Stimulated activated CD8-positive, alpha-beta memory T cell treated with anti-CD3 and anti-CD28 coated beads, Interleukin-4, amount 100 ng/mL, for 48 hours (primary cell): ENCODE measurements around the gene SNAP23.

ENCODE experiments used
- DNase-seq: peaks from one replicate; pipeline ENCODE4 v3.0.0-alpha.2; 2020

Gene SNAP23

GRCh38 chr15:42575188-42576039 is 80.0 kb downstream of the SNAP23 start, which contains the start of gene STARD9:
Gene STARD9 (plus strand): TSS chr15:42575606. CDS start chr15:42575716, 110 bp downstream.
- DNase-seq, result peak; percentile 96

- no peak for DNase-seq
Measured at GRCh38 chr15:42576040-42576594, 80.7 kb downstream of the SNAP23 start.

GRCh38 chr15:42576776-42577175 is 81.3 kb downstream of the SNAP23 start:
- no peak for DNase-seq

GRCh38 chr15:42577514-42578031 is 82.1 kb downstream of the SNAP23 start:
- DNase-seq, result no peak

- no peak for DNase-seq
Measured at GRCh38 chr15:42578984-42579537, 83.6 kb downstream of the SNAP23 start.

GRCh38 chr15:42581272-42581730 is 85.9 kb downstream of the SNAP23 start:
- peak; percentile 83 for DNase-seq
